AG04449 (cell line): ENCODE measurements around the gene MARCHF10.

Source experiments
- CTCF ChIA-PET: fragments of 350-600 bp; formaldehyde crosslinking; extraction: SDS; loops from one replicate; lab custom pipeline; 2021; ENCODE audit warnings: antibody characterized with exemption; lab: Yijun Ruan, JAX
- POLR2A ChIA-PET: fragments of 400-600, 350-600 bp; formaldehyde crosslinking; extraction: SDS; loops from one replicate; lab custom pipeline; 2020; ENCODE audit warnings: antibody characterized with exemption, inconsistent platforms; lab: Yijun Ruan, JAX
- DNase-seq: peaks from one replicate; pipeline ENCODE4 v3.0.0-alpha.2; 2010; ENCODE audit warnings: low read depth, low spot score
- H3K4me3 ChIP-seq: 2 replicates; pipeline ENCODE4 v1.5.1; 2011; ENCODE audit warnings: low read depth, mild to moderate bottlenecking, control low read depth, low read length
- CTCF ChIP-seq: IDR thresholded peaks from one replicate; pipeline ENCODE4 v1.5.1; 2011; ENCODE audit warnings: mild to moderate bottlenecking, moderate library complexity, low read length, control low read depth, inconsistent platforms; ENCODE audit not compliant: insufficient read depth; ENCODE audit errors: missing control alignments

Gene MARCHF10

GRCh38 chr17:62666801-62667591 is 141.1 kb downstream of the MARCHF10 start:
- ChIA-PET CTCF (no interaction called here), POLR2A (no interaction called here)
- H3K4me3 ChIP-seq = no peak overlapping the region
- DNase-seq = no peak
- no peak for TF ChIP-seq CTCF

- CTCF ChIA-PET = no interaction called here
- no peak overlapping the region for H3K4me3 ChIP-seq
- no peak for TF ChIP-seq CTCF
- POLR2A ChIA-PET = no interaction called here
- DNase-seq = no peak
Measured at GRCh38 chr17:62666061-62666800, 141.9 kb downstream of the MARCHF10 start.

- POLR2A ChIA-PET = no interaction called here
- no peak overlapping the region for H3K4me3 ChIP-seq
- no peak for DNase-seq
- TF ChIP-seq CTCF = no peak
- CTCF ChIA-PET = no interaction called here
Measured at GRCh38 chr17:62665599-62665998, 142.5 kb downstream of the MARCHF10 start.

- no peak for DNase-seq
- no peak overlapping the region for H3K4me3 ChIP-seq
- ChIA-PET CTCF (no interaction called here), POLR2A (no interaction called here)
- TF ChIP-seq CTCF = no peak
Measured at GRCh38 chr17:62664336-62665120, 143.6 kb downstream of the MARCHF10 start.

- CTCF ChIA-PET = no interaction called here
- DNase-seq = no peak
- H3K4me3 ChIP-seq = no peak overlapping the region
- POLR2A ChIA-PET = no interaction called here
- no peak for TF ChIP-seq CTCF
Measured at GRCh38 chr17:62663304-62663703, 144.8 kb downstream of the MARCHF10 start.

- DNase-seq = no peak
- no peak overlapping the region for H3K4me3 ChIP-seq
- ChIA-PET CTCF (no interaction called here), POLR2A (no interaction called here)
- no peak for TF ChIP-seq CTCF
Measured at GRCh38 chr17:62662855-62663254, 145.3 kb downstream of the MARCHF10 start.
